Smooth muscle cell of the brain vasculature (primary cell): ENCODE measurements around the gene NFAT5.
"Not testable (repeated sequence)": the region's sequence is repeated elsewhere in the genome, so short reads cannot be mapped to it uniquely, and the experiment has no call there.

Source experiments
- DNase-seq: peaks from one replicate; pipeline ENCODE4 v3.0.0-alpha.2; 2012; ENCODE audit warnings: low read depth, low spot score

NFAT5 gene

GRCh38 chr16:69555437-69555836 lies 10.3 kb upstream of the NFAT5 start:
- DNase-seq, result no peak

- no peak for DNase-seq
These were observed 9.9 kb upstream of the NFAT5 start for GRCh38 chr16:69555867-69556266.

- DNase-seq, result no peak
These were observed 6.6 kb upstream of the NFAT5 start for GRCh38 chr16:69559164-69559563.

GRCh38 chr16:69561367-69561766 lies 4.4 kb upstream of the NFAT5 start:
- not testable (repeated sequence) for DNase-seq

- DNase-seq, result no peak
These were observed 3.9 kb upstream of the NFAT5 start for GRCh38 chr16:69561901-69562300.

GRCh38 chr16:69562813-69563212 lies 3.0 kb upstream of the NFAT5 start:
- no peak for DNase-seq

- no peak for DNase-seq
These were observed 1.9 kb upstream of the NFAT5 start for GRCh38 chr16:69563605-69564580.

- no peak for DNase-seq
These were observed 708 bp upstream of the NFAT5 start for GRCh38 chr16:69564845-69565670.

GRCh38 chr16:69566240-69566980 lies 644 bp downstream of the NFAT5 start:
- no peak for DNase-seq

GRCh38 chr16:69566981-69567680 lies 1.4 kb downstream of the NFAT5 start:
- no peak for DNase-seq

GRCh38 chr16:69568676-69569075 lies 2.9 kb downstream of the NFAT5 start:
- no peak for DNase-seq

- DNase-seq, result not testable (repeated sequence)
These were observed 13.0 kb downstream of the NFAT5 start for GRCh38 chr16:69578771-69579170.

GRCh38 chr16:69579783-69580481 lies 14.2 kb downstream of the NFAT5 start:
- no peak for DNase-seq

GRCh38 chr16:69581297-69581696 lies 15.5 kb downstream of the NFAT5 start:
- no peak for DNase-seq

GRCh38 chr16:69584493-69584892 lies 18.7 kb downstream of the NFAT5 start:
- not testable (repeated sequence) for DNase-seq

GRCh38 chr16:69589434-69590269 lies 23.9 kb downstream of the NFAT5 start:
- DNase-seq, result no peak

GRCh38 chr16:69590590-69590989 lies 24.8 kb downstream of the NFAT5 start:
- DNase-seq, result no peak

- no peak for DNase-seq
These were observed 28.0 kb downstream of the NFAT5 start for GRCh38 chr16:69593751-69594255.
